ENCODE measurements around the gene KRI1.

DNA sequence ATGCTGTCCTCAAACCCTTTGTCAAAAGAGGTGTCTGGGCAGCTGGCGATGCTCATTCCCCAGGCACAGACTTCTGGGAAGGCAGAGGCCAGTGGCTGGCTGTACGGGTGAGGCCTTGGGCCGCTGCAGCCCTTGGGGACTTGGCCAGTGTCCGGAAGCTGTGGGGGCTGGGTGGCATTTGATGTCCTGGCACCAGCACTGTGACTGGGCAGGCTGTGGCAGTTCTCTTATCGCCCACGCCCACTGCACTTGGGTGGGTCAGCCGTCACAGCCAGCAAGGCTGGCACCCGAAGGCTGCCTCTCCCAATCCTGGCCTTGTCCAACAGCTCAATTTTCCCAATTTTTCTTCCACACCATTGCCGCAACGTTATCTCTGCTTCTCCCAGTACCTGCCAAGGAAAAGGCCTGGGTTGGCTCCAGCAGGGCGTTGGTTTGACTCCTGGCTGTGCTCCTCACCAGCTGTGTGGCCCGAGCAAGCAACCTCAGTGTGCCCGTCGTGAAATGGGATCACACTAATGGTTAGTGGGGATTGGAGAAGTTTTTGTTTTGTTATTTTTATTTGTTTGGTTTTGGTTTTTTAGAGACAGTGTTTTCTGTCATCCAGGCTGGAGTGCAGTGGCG, 46.8 kb upstream of the KRI1 start:
- TF ChIP-seq GATA2 (IDR thresholded peaks at IDR 0.05; ENCODE audit: low read depth, low read length) = no peak
- TF ChIP-seq GATA3 (IDR thresholded peaks at IDR 0.05; ENCODE audit: low read depth, low read length) = no peak
